K562 (cell line): ENCODE data around the gene HAUS5. TPM values are rescaled to one million over a fixed set of nuclear protein-coding genes. Genes with fewer than 3 reads are reported as not detected.
A peak's percentile ranks its signal among the peaks of the same experiment; 100 is the strongest.

Source experiments
- ATAC-seq: fragments of 200-7000 bp; cut with Tn5 transposase; 3 replicates; pipeline ENCODE4 v1.9.1; 2020; ENCODE audit warnings: moderate library complexity
- BruUV-seq: library from RNA; stranded (reverse); fragments of 400-500 nt; replicated peaks from 2 replicates; lab custom pipeline; 2021; lab: Mats Ljungman, UMichigan
- CTCF ChIA-PET: fragments of 300-600 bp; formaldehyde crosslinking; extraction: SDS; loops from one replicate; lab custom pipeline; 2021; ENCODE audit warnings: low intra/inter-chr PET ratio; lab: Yijun Ruan, JAX
- POLR2A ChIA-PET: fragments of 300-600, 350-650 bp; sonication (Branson Sonifier 250); formaldehyde crosslinking; extraction: SDS; loops from one replicate; lab custom pipeline; 2021; ENCODE audit warnings: antibody characterized with exemption, inconsistent platforms; lab: Yijun Ruan, JAX
- DNase-seq, 4 experiments: peaks; one replicate each; pipeline versions ENCODE4 v3.0.0 to v3.0.0-alpha.2; 2011 to 2018; ENCODE audit warnings: low spot score in 3 of 4, mixed read lengths in 3 of 4; ENCODE audit errors: extremely low read depth in 1 of 4
- FAIRE-seq: peaks from 2 replicates; lab custom pipeline; 2011; peaks lifted over from hg19 to GRCh38; lab: Jason Lieb, UNC
- H2AFZ ChIP-seq: 2 replicates; pipeline ENCODE4 v1.6.0; 2011; ENCODE audit warnings: low read depth, low read length, control low read depth, inconsistent platforms
- H3K27ac ChIP-seq: fragments of 200-600 bp; 3 replicates; pipeline ENCODE4 v1.8.0; 2011; ENCODE audit warnings: low read depth, mild to moderate bottlenecking, control low read depth, inconsistent platforms, low read length, moderate library complexity, mixed read lengths; ENCODE audit errors: extremely low read depth
- H3K27me3 ChIP-seq, 2 experiments: fragments of 300-600 bp in 1 of 2; 2 replicates in 1 of 2; 3 replicates in 1 of 2; pipeline versions ENCODE4 v1.6.0 to v1.8.0; 2011; ENCODE audit warnings: inconsistent platforms in 2 of 2, low read length in 2 of 2, mild to moderate bottlenecking in 1 of 2, mixed read lengths in 1 of 2, moderate library complexity in 1 of 2; ENCODE audit not compliant: control insufficient read depth in 2 of 2, insufficient read depth in 2 of 2
- H3K36me3 ChIP-seq: fragments of 300-600 bp; 3 replicates; pipeline ENCODE4 v1.8.0; 2011; ENCODE audit warnings: mild to moderate bottlenecking, low read length, inconsistent platforms; ENCODE audit not compliant: control insufficient read depth, insufficient read depth
- H3K4me1 ChIP-seq, 2 experiments: fragments of 200-600 bp in 1 of 2; replicated peaks in 1 of 2; 2 replicates in 1 of 2; 3 replicates in 1 of 2; pipeline versions ENCODE4 v1.5.1 to v1.8.0; 2011; ENCODE audit warnings: inconsistent platforms in 2 of 2, low read length in 2 of 2, mild to moderate bottlenecking in 1 of 2, mixed read lengths in 1 of 2, moderate library complexity in 1 of 2; ENCODE audit not compliant: control insufficient read depth in 2 of 2, insufficient read depth in 2 of 2
- H3K4me2 ChIP-seq: 2 replicates; pipeline ENCODE4 v1.6.1; 2011; ENCODE audit warnings: low read length, control low read depth, inconsistent platforms, mixed read lengths; ENCODE audit not compliant: insufficient read depth
- H3K4me3 ChIP-seq: fragments of 200-600 bp; sonication (generic), shearing (Covaris generic); 2 replicates; pipeline ENCODE4 v1.5.1; 2016; ENCODE audit warnings: control low read depth, inconsistent platforms
- H3K79me2 ChIP-seq: fragments of 200-600 bp; 3 replicates; pipeline ENCODE4 v1.8.0; 2011; ENCODE audit warnings: low read length, inconsistent platforms; ENCODE audit not compliant: control insufficient read depth, insufficient read depth
- H3K9ac ChIP-seq, 2 experiments: 2 replicates each; pipeline versions ENCODE4 v1.6.0 to v1.6.1; 2011; ENCODE audit warnings: low read depth in 2 of 2, low read length in 2 of 2, control low read depth in 1 of 2, inconsistent platforms in 1 of 2, mild to moderate bottlenecking in 1 of 2, mixed read lengths in 1 of 2; ENCODE audit not compliant: insufficient read depth in 1 of 2
- H3K9me1 ChIP-seq: one replicate; pipeline ENCODE4 v1.6.0; 2011; ENCODE audit warnings: inconsistent platforms, mild to moderate bottlenecking, low read length, moderate library complexity; ENCODE audit not compliant: control insufficient read depth, insufficient read depth
- H3K9me3 ChIP-seq: replicated peaks from 2 replicates; pipeline ENCODE4 v1.5.1; 2011; ENCODE audit warnings: low read depth, low read length, inconsistent platforms; ENCODE audit not compliant: control insufficient read depth, insufficient read depth
- H4K20me1 ChIP-seq: replicated peaks from 2 replicates; pipeline ENCODE4 v1.6.1; 2011; ENCODE audit warnings: low read length, inconsistent platforms, mixed read lengths; ENCODE audit not compliant: control insufficient read depth, insufficient read depth
- ESRRA ChIP-seq: fragments of 450-650 bp; IDR thresholded peaks from 2 replicates; pipeline ENCODE4 v1.6.1; 2014; ENCODE audit warnings: low read depth, mild to moderate bottlenecking, moderate library complexity, borderline replicate concordance
- FUS ChIP-seq: fragments of 200-400 bp; formaldehyde crosslinking; optimal IDR thresholded peaks from 2 replicates; pipeline ENCODE3; 2017; ENCODE audit warnings: low read depth, low read length
- HCFC1 ChIP-seq: IDR thresholded peaks from 2 replicates; pipeline ENCODE4 v1.6.1; 2012; ENCODE audit warnings: low read depth, low read length, improper control_type of control experiment
- MTA1 ChIP-seq: fragments of 450-650 bp; IDR thresholded peaks from 2 replicates; pipeline ENCODE4 v1.6.1; 2017; ENCODE audit warnings: borderline replicate concordance
- TFAP4 ChIP-seq: sonication (generic); formaldehyde crosslinking; IDR thresholded peaks from 2 replicates; pipeline ENCODE4 v1.8.0; 2022; ENCODE audit warnings: missing genetic modification reagents, mild to moderate bottlenecking, moderate library complexity, borderline replicate concordance
- ZNF143 ChIP-seq: sonication (generic); formaldehyde crosslinking; IDR thresholded peaks from 2 replicates; pipeline ENCODE4 v1.9.0; 2022; ENCODE audit warnings: mild to moderate bottlenecking, missing genetic modification reagents
- ZNF175 ChIP-seq: fragments of 200-800 bp; sonication (Bioruptor generic); IDR thresholded peaks from 2 replicates; pipeline ENCODE4 v1.6.1; 2016; ENCODE audit warnings: low read depth, mild to moderate bottlenecking, missing genetic modification characterization, missing compliant biosample characterization
- ZNF274 ChIP-seq: IDR thresholded peaks from 2 replicates; pipeline ENCODE4 v1.6.1; 2011; ENCODE audit warnings: low read depth, mild to moderate bottlenecking, low read length, moderate library complexity, borderline replicate concordance
- WGBS: fragments of 100-300 bp; shearing (Covaris generic); methylation state at CpG from one replicate; pipeline ENCODE4 v1.1.6; 2016; ENCODE audit warnings: low coverage, mixed read lengths; ENCODE audit not compliant: insufficient coverage; ENCODE audit errors: missing lambda C conversion rate; 5-methylcytosine and 5-hydroxymethylcytosine counted together
- in situ Hi-C: fragments of 300-500 bp; cut with MboI; formaldehyde crosslinking; loops from 4 replicates; pipeline ENCODE4 v1.15.0; 2018; ENCODE audit warnings: inconsistent platforms, mixed read lengths
- intact Hi-C: fragments of 100-400 bp; cut with micrococcal nuclease; formaldehyde crosslinking; loops from 2 replicates; pipeline ENCODE4 v1.14.2; 2022
- polyA plus RNA-seq, 8 experiments: library from polyadenylated mRNA; depleted of rRNA in 4 of 8; stranded (reverse) in 5 of 8; unstranded in 3 of 8; fragments of >200 nt; fragmentation: Nextera tagmentation in 2 of 8; fragmentation: Illumina TruSeq in 1 of 8; extraction: Ambion mirVana in 2 of 8; extraction: Trizol in 1 of 8; gene quantifications; 2 replicates each; pipeline versions ENCODE4 v1.2.1 to v1.2.3, GENCODE V29; 2011 to 2014; ENCODE audit warnings: inconsistent platforms in 1 of 8, missing spikeins in 1 of 8
- total RNA-seq, 7 experiments: library from RNA; depleted of rRNA in 6 of 7; stranded (reverse); fragments of >200 nt in 6 of 7; fragmentation: Illumina TruSeq in 2 of 7; extraction: Trizol in 2 of 7; gene quantifications; 2 replicates each; pipeline versions ENCODE4 v1.2.1 to v1.2.3, GENCODE V29; 2011 to 2021; ENCODE audit warnings: low replicate concordance in 1 of 7
- TF ChIP-seq, protein P1 (sequence below): sonication (generic); formaldehyde crosslinking; IDR thresholded peaks from 2 replicates; pipeline ENCODE4 v1.8.1; 2023; ENCODE audit warnings: mild to moderate bottlenecking, missing genetic modification reagents, moderate library complexity

Gene HAUS5
- total and polyA plus RNA-seq, 9 of the 15 experiments (the other 6 are each of a cell fraction or from before 2014, with no cell fraction given) = 3.5 to 41.3 (median 14.2) TPM

GRCh38 chr19:35608251-35608650 is 4.3 kb upstream of the HAUS5 start:
- no peak for FAIRE-seq
- peaks cover 6% of the 10 kb centered on the region for H3K79me2 ChIP-seq
- no peaks in the 10 kb centered on the region for H3K9me1 ChIP-seq
- POLR2A ChIA-PET = interaction anchor here (0.5 to 0.9 kb wide), 2 partner anchors 11 to 20 kb away, joined by 3 to 4 read pairs; no protein-coding TSS in a partner anchor
- peak; percentile 63 for TF ChIP-seq HCFC1
- TF ChIP-seq MTA1 = no peak
- TF ChIP-seq FUS = no peak
- TF ChIP-seq ZNF143 (CRISPR knock-in tag) = peak; percentile 70; the same call in 1 of the 2 replicates
- TF ChIP-seq, all 486 proteins: peak for 2
- WGBS = 0% methylated on average over 2 of the region's 2 CpGs
- no peak overlapping the region for H3K9ac ChIP-seq
- H3K4me1 ChIP-seq = peaks cover 3 to 14% of the 10 kb centered on the region in 2 experiments; a peak in 3 of 5 replicates
- 0 out of 5 replicates have a peak, but pooled peaks cover 0 to under 1% of the 10 kb centered on the region in 2 experiments for H3K27me3 ChIP-seq
- H3K9me3 ChIP-seq = peaks cover 6% of the 10 kb centered on the region; the same call in 1 of the 2 replicates
- no peak overlapping the region for H2AFZ ChIP-seq
- intact Hi-C loops = no loop called here
- in situ Hi-C loops = no loop called here
- CTCF ChIA-PET = no interaction called here
- DNase-seq (no peak), ATAC-seq (no peak)
- no peaks in the 10 kb centered on the region for H3K36me3 ChIP-seq
- H3K4me2 ChIP-seq = no peak overlapping the region
- no TSS peak for BruUV-seq
- no peak overlapping the region for H3K4me3 ChIP-seq
- H4K20me1 ChIP-seq = no peaks in the 10 kb centered on the region
- no peak overlapping the region for H3K27ac ChIP-seq

DNA sequence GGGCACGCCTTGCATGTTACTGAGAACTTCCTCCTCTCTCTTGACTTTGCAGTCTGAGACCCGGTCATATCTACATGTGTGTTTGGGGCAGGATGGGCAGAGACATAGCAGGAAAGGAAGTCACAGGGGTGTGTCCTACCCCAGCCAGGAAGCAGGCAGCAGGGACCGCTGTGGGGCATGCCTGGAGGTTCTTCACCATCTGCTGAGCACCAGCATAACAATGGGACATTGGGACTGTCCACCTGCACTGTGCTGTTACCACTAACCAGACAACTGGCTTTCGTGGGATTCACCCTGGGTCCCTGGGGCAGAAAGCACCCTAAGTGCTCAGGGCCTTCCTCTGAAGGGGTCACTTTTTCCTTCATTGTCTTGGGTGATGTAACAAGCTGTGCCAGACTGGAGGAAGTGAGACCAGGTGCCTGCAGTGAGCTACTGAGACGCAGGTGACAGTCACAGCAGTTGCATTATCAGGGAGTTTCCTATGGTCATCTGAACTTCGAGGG is 2.6 kb upstream of the HAUS5 start:
- 13% methylated on average over 6 of the region's 6 CpGs for WGBS
- Histone ChIP-seq H3K79me2 (peaks cover 7% of the 10 kb centered on the region), H3K9ac (no peak overlapping the region), H3K9me3 (peaks cover 6% of the 10 kb centered on the region; the same call in 1 of the 2 replicates), H3K9me1 (no peaks in the 10 kb centered on the region), H3K4me2 (no peak overlapping the region), H3K36me3 (peaks cover 6% of the 10 kb centered on the region; the same call in 1 of the 3 replicates), H2AFZ (peak overlapping the region; percentile 48; the same call in 1 of the 2 replicates), H3K4me3 (no peak overlapping the region), H3K4me1 (peaks cover 7 to 21% of the 10 kb centered on the region in 2 experiments; a peak in 3 of 5 replicates), H3K27ac (no peak overlapping the region), H3K27me3 (no peaks in the 10 kb centered on the region), H4K20me1 (no peaks in the 10 kb centered on the region)
- intact Hi-C loops (no loop called here), in situ Hi-C loops (no loop called here)
- CTCF ChIA-PET = no interaction called here
- DNase-seq = no peak
- POLR2A ChIA-PET = interaction anchor here (0.6 kb wide), 1 partner anchor 16 kb away, joined by 4 read pairs; no protein-coding TSS in a partner anchor
- ATAC-seq = no peak
- no TSS peak for BruUV-seq
- no peak for FAIRE-seq
- TF ChIP-seq ESRRA (no peak), TFAP4 (no peak), ZNF175 (no peak), ZNF274 (no peak)
- TF ChIP-seq, protein P1, sequence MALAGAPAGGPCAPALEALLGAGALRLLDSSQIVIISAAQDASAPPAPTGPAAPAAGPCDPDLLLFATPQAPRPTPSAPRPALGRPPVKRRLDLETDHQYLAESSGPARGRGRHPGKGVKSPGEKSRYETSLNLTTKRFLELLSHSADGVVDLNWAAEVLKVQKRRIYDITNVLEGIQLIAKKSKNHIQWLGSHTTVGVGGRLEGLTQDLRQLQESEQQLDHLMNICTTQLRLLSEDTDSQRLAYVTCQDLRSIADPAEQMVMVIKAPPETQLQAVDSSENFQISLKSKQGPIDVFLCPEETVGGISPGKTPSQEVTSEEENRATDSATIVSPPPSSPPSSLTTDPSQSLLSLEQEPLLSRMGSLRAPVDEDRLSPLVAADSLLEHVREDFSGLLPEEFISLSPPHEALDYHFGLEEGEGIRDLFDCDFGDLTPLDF = no peak
